Cardiac septum (tissue), 1 donor: ENCODE data around the gene ATP8B4. TPM values are rescaled to one million over a fixed set of nuclear protein-coding genes. Genes with fewer than 3 reads are reported as not detected.

Source experiments
- DNase-seq: peaks from one replicate; pipeline ENCODE4 v3.0.0-alpha.2; 2020; ENCODE audit warnings: low spot score
- intact Hi-C: fragments of 100-400 bp; cut with DNase I; formaldehyde crosslinking; loops from one replicate; pipeline ENCODE4 v1.14.0; 2022
- total RNA-seq: library from RNA; stranded (reverse); fragmentation: NEBNext Ultra II Directional; extraction: Animal tissue kit (Norgen Biotek cat#: 25700); gene quantifications from one replicate; pipeline ENCODE4 v1.2.1, GENCODE V29; 2021
- donor health status: DM: no; HTN: no; CAD: no.

Gene ATP8B4
- total RNA-seq, 1 donor from 2014 or later, result 3.1 TPM

DNA sequence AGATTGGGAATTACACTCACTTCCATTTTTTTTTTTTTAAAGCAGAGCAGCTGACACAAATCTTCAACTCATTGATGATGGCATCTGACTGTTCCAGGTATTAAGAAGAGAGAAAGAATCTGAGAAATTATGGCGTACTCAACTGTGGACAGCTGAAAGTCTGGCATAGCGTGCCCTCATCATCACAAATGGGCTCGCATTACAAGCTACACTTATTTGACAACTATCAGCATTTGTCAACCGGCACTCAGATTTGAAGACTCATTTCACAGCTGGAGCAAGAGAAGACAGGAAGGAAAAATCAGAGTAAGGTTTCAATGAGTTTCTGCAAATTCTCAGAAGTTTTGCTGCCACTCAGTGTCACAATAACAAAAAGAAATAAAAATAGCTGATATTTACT lies 235.9 kb downstream of the ATP8B4 start:
- DNase-seq, result no peak
- intact Hi-C loops, result no loop called here

DNA sequence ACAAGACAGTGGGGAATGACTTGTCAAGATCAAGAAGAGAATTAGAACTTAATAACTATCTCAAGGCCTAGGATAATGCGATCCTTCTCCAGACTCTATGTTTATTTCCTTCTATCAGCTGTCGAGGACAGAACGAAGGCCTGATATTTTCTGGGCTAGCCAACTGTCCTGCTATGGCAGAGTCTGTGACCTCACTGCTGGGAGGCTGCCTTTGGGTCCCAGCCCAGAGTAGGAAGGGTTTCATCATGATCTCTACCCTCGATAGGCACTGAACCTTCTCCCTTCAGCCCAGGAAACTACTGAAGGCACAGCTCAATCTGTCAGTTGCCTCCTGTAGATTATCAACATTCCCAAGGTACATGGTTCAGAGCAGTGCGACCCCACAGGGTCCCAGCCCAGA lies 237.2 kb downstream of the ATP8B4 start:
- DNase-seq, result no peak
- intact Hi-C loops, result no loop called here

DNA sequence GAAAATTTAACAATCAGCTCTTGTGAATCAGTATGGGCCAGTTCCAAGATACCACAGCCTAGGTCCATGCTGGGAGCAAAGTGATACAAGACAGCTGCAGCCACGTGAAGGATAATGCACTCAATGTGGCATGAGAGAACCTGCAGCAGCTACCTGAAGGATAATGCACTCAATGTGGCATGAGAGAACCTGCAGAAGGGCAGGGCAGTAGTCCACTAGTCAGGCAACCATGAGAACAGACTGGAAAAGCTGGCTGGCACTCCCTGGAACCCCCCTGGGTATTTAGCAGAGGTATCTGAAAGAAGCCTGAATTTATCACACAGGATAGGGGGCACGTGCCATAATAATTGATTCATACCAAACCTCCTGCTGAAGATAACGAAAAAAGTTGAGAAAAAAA lies 237.6 kb downstream of the ATP8B4 start:
- intact Hi-C loops, result no loop called here
- DNase-seq, result no peak

DNA sequence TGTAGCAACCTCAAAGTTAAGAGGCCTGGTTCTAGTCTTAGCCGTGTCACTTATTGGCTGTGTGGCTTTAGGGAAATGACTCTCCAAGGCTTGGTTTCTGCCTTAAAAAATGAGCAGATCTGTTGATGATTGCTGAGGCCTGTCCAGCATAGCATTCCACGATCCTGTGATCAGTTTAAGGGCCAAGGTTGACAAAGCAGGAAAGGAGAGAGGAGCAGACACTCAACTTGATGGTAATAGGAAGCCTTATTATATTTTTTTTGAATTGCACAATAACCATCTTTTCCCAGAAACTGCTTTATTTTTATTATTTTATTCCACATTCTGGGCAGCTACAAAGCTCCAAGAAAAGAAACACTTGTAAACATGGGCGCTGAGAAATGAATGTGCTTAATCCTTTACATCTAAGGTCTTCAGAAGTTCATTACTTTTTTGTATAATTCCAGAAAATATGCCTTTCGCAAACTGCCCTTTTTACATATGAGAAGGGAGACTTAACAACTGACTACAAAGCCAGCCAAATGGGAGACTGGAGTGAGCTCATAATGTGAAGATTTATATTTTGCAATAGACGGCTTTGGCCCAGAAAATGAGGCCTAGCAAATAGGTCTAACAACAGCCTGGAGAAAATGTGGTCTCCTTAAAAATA lies 241.0 kb downstream of the ATP8B4 start:
- intact Hi-C loops, result no loop called here
- no peak for DNase-seq

DNA sequence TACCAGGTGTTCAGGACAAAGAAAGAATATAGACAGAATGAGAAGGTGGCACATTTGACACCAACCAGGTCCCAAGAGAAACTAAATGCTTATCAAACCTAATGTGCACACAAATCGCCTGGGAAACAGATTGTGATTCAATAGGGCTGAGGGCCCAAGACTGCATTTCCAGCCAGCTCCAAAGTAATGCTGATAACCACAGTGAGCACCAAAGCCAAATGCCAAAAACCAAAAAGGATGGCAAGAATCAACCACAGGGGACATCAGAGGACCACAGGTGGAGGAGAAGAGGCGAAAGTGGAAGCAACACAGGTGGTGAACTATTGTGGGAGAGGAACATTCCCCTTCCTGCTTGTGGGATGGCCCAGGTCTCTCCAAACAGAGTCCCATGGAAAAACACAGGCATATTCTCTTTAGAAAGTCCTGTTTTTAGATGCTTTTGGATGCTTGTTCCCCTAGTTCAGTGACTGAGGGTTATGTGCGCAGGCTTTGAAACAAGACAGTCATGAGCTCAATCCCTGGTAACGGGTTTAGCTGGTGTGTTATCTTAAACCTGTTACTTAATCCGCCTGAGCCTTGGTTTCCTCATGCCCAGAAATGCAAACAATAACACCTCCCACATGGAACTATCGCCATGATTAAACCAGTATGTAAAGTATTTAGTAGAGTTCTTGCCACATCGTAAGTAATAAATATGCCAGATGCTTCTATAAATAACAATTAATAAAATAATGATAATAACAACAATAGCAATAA lies 241.7 kb downstream of the ATP8B4 start:
- DNase-seq, result no peak
- intact Hi-C loops, result no loop called here

DNA sequence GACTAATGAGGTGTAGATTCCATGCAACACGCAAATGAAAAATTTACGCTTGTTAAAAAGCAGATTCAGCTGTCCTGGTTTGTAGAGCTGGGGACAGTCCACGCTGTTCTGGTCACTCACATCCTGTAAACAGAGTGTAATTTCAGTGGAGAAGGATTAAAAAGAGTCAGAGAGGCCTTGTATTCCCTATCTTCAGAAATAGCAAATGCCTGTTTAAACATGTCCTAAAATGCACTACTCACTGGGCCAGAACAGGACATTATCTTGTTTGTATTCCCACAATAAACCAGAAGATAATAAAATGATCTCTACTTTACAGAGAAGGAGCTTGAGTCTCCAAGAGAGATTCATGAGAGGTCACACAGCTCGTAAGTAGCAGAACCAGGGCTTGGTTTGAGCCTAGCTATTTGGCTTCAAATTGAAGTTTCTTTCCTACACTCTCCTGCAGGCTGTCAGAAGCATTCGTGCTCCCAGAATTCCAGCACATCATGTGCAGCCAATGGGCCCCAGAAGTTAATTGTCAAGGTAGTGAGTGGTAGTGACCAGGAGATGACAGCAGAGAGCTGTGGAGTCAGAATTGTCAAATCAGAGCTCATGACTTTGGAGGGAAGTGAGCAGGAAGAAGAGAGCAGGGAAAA lies 242.5 kb downstream of the ATP8B4 start:
- DNase-seq, result no peak
- intact Hi-C loops, result no loop called here

DNA sequence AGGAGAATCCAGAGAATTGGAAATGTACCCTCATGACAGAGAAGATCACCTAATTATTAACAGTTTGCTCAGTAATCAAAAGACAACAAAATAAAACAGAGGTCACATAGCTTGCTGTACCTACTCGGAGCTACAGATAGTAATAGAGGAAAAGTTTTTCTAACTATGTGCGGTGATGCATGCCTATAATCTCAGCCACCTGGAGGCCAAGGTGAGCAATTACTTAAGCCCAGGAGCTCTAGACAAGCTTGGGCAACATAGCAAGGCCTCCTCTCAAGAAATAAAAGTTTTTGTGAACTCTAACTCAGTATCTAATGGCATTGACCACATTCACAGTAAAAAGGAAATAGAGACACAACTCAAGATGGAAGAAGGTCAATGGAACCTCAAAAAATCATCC lies 243.6 kb downstream of the ATP8B4 start:
- no peak for DNase-seq
- intact Hi-C loops, result no loop called here

DNA sequence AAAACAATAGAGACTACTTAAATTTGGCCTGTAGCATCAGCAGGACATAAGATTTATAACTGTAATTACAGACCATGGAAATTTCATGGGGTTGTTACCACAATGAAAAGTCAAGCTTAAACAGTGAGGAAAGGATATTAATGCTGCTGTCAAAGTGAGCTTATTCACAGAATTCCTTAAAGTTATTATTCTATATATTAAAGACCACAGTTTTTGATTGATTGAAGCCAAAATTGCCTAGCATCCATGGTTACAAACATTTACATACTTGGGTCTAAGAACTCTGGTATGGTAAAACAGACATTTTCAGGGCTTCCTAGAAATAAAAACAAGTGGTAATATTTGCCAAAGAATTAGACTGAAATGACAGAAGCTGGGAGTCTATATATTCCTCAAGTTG lies 248.6 kb downstream of the ATP8B4 start:
- intact Hi-C loops, result no loop called here
- DNase-seq, result no peak

DNA sequence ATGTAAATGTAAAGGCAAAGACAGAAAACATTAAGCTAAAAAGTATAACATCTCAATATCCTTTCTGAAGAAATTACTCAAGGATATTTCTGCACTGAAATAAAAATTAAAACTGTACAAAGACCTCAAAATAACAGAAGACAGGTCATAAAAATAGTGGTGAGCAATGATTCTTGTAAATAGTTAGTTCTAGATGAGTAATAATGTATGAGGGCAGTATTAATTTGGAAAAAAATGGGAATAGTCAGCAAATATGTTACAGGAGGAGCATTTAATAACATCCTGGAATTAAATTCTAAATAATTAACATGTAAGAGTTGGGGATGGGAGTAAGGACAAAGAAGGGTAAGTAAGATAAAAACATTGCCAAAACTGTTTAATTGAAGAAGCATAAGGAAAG lies 250.7 kb downstream of the ATP8B4 start:
- intact Hi-C loops, result no loop called here
- no peak for DNase-seq

DNA sequence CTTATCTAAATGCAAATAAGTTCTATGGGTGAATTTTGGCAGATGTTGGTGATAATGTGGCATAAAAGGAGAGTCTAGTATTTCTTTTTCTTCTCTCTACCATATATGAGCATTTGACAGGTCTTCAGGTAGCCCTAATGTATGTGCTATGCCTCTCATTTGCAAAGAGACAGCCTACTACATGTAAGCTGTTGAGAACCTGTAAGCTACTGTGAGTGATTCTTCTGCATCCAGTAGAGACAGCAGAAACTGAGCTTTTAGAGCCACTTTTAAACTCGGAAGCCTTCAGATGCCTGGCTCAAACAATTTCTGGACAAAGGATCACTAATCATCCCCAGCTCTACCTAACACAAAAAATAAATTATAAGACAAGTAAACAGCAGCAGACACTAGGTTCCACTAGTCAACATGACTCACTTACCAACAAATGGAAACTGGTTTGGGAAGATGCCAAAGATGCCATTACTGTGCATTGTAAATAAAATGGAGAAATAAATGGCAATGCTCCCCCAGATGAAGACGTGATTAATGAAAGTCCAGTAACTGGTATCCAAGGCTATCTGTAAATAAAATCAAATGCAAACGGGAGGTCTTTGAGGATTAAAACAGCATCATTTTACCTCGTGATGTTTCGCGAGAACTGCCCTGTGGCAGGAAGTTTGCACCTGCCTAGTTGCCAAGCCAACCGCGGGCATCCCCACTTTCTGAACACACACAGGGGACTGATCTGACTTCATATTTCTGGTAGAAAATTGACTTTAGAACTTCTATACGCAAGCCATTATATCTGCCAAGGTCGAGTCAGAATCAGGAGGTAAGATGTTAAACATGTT lies 252.9 kb downstream of the ATP8B4 start:
- no peak for DNase-seq
- intact Hi-C loops, result no loop called here

DNA sequence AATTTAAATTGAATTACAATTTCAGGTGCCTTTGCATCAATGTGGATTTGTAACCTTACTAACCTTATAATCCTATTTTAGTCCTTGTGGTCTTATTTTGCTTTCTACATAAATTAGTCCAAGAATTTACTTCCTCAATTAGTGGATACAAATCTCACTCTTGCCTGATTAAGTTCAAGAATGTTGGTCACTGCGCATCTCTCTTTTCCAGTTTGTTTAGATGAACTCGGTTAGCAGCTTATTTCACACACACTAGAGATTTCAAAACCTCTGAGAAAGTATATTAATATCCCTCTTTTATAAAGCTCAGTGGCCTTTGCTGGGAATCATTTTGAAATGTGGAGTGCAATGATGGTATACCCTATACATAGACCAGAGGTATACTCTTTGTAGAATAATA lies 254.8 kb downstream of the ATP8B4 start:
- intact Hi-C loops, result loop anchor here (5.0 kb wide), 1 partner anchor 38 kb away; no protein-coding TSS in a partner anchor
- no peak for DNase-seq

DNA sequence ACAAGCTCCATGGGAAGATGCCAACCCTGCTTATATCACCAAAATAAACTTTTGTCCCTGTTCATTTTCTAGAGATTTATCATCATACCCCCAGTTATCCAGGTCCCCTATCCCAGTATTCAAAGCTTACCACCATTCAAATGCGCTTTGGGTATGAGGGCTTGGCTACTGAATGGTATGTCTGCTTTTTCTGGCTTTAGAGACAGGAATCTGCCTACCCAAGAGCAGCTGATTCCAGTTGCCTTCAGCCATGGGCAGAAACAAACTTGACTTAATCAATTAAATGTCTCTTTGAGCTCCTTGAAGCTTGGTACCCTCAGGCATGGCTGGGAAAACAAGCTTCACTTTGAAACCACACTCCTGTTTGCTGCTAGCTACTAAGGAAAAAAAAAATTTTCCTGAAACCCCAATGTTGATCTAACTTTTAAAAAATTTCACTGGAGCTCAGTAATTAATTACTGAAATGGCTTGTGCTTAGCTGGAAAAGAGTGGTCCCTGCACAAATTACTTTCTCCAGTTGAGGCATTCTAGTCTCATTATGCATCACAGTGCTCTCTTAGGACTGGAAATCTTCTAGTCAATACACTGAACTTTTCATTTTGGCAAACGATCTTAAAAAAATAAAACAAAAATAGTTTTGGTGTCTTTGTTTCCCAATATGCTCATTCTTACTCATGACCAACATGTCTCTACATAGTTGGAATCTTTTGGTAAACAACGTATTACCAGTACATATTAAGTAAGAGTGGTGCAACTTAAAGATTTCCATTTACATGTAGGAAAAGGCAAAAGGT lies 255.4 kb downstream of the ATP8B4 start:
- no peak for DNase-seq
- intact Hi-C loops, result loop anchor here (5.0 kb wide), 1 partner anchor 39 kb away; no protein-coding TSS in a partner anchor

DNA sequence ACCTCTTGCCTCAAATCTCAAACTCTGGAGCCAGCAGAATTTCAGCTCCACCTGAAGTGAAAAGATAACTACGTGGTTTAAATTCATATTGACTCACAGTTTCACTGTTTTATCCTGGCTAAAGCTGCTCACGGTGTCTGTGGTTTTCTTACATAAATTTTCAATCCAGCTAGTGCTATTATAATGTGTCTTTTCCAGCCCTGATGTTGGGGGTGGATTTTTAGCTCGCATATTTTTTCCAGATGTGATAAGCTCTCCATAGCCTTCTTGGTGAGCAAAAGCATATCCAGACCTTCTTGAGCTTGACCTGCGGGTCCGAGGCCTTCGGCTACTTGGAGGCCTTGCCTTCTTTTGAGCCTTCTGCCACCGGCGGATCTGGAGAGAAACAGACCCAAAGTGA lies 258.9 kb downstream of the ATP8B4 start:
- intact Hi-C loops, result loop anchor here (5.0 kb wide), 1 partner anchor 42 kb away; no protein-coding TSS in a partner anchor
- no peak for DNase-seq

DNA sequence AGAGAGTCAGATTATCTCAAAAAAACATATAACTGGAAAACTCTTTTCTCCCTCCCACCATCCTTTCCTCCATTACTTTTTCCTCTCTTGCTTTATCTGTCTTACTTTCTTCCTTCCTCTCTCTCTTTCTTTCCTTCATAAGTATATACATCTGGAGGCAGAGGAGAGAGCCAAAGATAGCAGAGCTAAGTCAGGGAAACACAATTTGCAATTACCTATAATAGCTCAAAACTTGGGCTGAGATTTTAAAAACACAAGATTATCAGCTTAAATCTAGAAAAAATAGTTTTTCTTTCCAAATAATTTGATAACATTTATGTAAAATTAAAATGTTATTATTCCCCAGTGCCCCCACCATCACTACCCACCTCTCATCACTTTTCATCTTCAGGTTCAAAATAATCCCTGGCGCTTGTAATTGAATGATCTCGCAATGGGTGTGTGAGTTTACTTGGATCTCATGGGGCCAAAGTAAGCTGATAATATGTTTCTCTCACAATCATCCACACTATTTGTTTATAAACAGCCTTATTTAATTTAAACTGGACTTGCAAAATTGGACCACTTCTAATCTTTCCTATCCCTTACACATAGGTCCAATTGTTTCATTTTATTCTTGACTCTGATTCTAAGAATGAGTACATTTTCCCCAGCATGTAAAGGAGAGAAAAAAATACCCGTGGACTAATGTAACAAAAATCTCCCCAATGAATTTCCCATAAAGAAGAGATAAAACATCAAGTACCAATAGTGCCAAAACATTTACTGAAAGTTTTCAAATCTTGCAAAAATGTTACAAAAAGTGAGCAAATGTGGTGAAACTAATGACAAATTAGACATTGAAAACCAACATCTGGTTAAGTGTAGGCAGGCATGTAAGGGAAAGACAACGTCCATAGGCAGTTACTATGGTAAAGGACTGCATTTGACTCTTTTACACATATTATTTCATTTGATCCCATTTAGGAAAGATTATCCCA lies 261.2 kb downstream of the ATP8B4 start:
- intact Hi-C loops, result no loop called here
- DNase-seq, result no peak

DNA sequence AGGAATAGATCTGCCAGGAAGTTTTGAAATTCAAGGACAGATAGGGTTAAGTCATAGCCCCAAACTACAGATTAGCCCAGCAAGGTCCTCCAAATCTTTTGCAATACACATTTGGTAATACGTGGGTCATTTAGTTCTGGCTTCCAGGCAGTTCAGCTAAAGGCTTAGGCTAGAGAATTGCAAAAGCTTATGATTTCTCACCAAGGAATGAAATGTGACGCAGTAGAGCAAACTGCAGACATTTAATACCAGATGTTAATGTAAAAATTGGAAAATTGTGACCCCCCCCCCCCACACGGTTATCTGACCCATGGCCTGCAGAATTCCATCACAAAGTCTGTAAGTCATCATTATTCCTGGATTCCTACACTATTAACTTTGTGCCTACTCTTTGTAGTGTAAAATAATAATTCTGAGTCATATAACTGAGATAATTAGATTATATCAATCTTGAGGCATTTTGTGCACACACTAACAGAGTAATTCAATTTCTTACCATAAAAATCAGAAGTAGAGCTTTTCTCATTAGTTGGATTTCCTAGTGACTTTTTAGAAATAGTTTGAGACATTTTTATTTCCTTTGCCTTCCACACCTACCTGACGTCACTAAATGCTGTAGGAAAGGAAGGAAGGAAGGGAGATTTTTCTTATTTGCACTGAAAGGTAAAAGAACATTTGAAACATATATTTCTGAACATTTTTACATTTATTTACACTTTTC lies 263.0 kb downstream of the ATP8B4 start:
- DNase-seq, result no peak
- intact Hi-C loops, result no loop called here

DNA sequence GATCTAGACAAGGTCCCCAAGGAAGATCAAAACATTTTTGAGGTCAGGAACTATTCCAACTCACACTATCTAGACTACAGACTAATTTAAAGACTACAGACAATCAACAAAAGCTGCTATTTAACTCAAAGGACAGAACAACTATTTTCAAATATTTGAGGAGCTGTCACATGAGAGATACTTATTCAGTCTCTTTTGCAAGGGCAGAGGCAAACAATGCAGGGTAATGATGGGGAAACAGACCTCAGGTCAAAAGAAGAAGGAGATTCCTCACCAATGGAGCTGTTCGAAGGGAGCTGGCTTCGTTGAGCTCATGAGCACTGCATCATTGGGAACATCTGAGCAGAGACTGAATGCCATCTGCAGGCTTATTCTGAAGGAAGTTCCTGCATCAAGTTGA lies 266.3 kb downstream of the ATP8B4 start:
- DNase-seq, result no peak
- intact Hi-C loops, result no loop called here

DNA sequence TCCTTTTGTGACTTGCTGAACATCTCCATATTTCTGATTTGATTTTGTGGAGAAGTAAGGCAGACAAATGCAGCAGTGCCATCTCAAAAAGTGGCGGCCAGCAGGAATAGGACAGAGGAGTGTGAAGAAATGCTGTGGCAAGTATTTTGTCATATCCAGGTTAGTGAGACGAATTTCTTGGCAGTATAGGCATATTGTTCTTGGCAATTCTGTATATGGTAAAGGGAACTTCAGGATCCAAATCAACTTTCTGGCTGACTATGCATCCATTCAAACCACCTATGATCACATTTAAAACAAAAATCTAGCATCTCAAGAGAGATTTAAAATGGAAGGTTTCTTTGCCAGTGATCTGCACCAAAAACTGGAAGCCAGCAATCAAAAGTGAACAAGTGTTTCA lies 270.2 kb downstream of the ATP8B4 start:
- intact Hi-C loops, result no loop called here
- no peak for DNase-seq
